ENCODE results near the gene UBE2L5. TPM values are rescaled to one million over a fixed set of nuclear protein-coding genes. Genes with fewer than 3 reads are reported as not detected.

Gene UBE2L5
- total and polyA plus RNA-seq, 2 of the 4 experiments (the other 2 are of a cell fraction), result 0.18 TPM; not detected in 1

DNA sequence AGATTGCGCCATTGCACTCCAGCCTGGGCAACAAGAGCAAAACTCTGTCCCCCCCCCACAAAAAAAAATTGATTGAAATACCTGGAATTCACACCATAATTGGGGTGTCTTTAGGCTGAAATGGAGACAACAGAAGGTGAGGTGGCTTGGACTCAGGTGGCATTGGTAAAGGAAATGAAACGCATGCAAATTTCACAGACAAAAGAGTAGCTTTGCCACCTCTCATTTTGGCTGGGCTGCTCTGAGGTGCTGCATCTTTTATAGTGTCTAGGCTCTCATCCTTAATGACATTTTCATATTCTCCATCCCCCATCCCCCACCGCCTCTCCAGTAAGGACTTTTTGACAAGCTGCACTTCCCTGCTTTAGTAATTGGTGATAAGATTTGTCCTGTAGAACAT lies 6.9 kb downstream of the UBE2L5 start:
- no peak overlapping the region for H3K4me3 ChIP-seq (ENCODE audit: insufficient read depth, low read depth, low read length)
- no TSS peak for BruUV-seq (replicated peaks)
- no peaks in the 10 kb centered on the region for H3K9me3 ChIP-seq (ENCODE audit: control insufficient read depth, insufficient read depth, low read length)
- no peaks in the 10 kb centered on the region for H4K20me1 ChIP-seq (ENCODE audit: insufficient read depth, low read length)
- DNase-seq (no peak), ATAC-seq (ENCODE audit: low read depth) (no peak)
- H3K9ac ChIP-seq (ENCODE audit: low read depth, low read length), result no peak overlapping the region
- H3K27ac ChIP-seq (ENCODE audit: insufficient read depth, low read length), result no peak overlapping the region
- no peak overlapping the region for H4K91ac ChIP-seq (ENCODE audit: insufficient read depth, low read depth, low read length)
- dilution Hi-C loops (cut with HindIII; ENCODE audit: low sequenced_read_pairs, unreplicated experiment), result no loop called here
- H2AFZ ChIP-seq (replicated peaks; ENCODE audit: low read length, poor library complexity), result no peak overlapping the region
- H2BK20ac ChIP-seq (ENCODE audit: low read depth, low read length), result peak overlapping the region; percentile 22; the same call in 1 of the 2 replicates
- H3K14ac ChIP-seq (replicated peaks; ENCODE audit: low read depth, low read length), result no peak overlapping the region
- peak overlapping the region in 1 of 2 experiments; percentile 12; a peak in 1 of 4 replicates for H4K8ac ChIP-seq (ENCODE audit: low read depth in 2 of 2, low read length in 2 of 2)
- H2AK5ac ChIP-seq (ENCODE audit: low read depth, low read length), result peak overlapping the region; percentile 32
- H2BK5ac ChIP-seq (ENCODE audit: low read depth, low read length, poor library complexity, severe bottlenecking), result no peak overlapping the region
- H3K4ac ChIP-seq (ENCODE audit: low read depth, low read length), result peak overlapping the region; percentile 17; the same call in 1 of the 2 replicates
- H4K5ac ChIP-seq (ENCODE audit: low read depth, low read length), result no peak overlapping the region
- H2BK120ac ChIP-seq (ENCODE audit: low read depth, low read length), result peak overlapping the region; percentile 30; the same call in 1 of the 2 replicates
- H3K56ac ChIP-seq (ENCODE audit: extremely low read depth, insufficient read depth, low read length), result no peak overlapping the region
- no peak overlapping the region for H3K4me2 ChIP-seq (ENCODE audit: low read depth, low read length)
- H2AK9ac ChIP-seq (replicated peaks; ENCODE audit: low read depth, low read length, poor library complexity), result no peak overlapping the region
- H3K79me1 ChIP-seq (ENCODE audit: low read depth in 1 of 2, low read length in 2 of 2), result no peaks in the 10 kb centered on the region
- H3K4me1 ChIP-seq (ENCODE audit: control insufficient read depth, insufficient read depth, low read length), result peaks cover 3% of the 10 kb centered on the region
- ChIA-PET POLR2A (ENCODE audit: unreplicated experiment) (no interaction called here), CTCF (interaction anchor here (1.2 kb wide), 1 partner anchor 33 kb away, joined by 10 read pairs; no protein-coding TSS in a partner anchor)
- peak overlapping the region; percentile 51; the same call in 2 of the 3 replicates for H2BK15ac ChIP-seq (ENCODE audit: low read depth, low read length)
- H3K36me3 ChIP-seq (ENCODE audit: control insufficient read depth, insufficient read depth, low read length), result no peaks in the 10 kb centered on the region
- H3K9me1 ChIP-seq (ENCODE audit: insufficient read depth, low read length), result peaks cover 6% of the 10 kb centered on the region
- in situ Hi-C loops (cut with MboI; ENCODE audit: low sequenced_read_pairs), result no loop called here
- no peaks in the 10 kb centered on the region for H3K27me3 ChIP-seq (ENCODE audit: control insufficient read depth, insufficient read depth, low read length)
- H3K23ac ChIP-seq (ENCODE audit: low read depth, low read length), result no peak overlapping the region
- H3K18ac ChIP-seq (ENCODE audit: low read depth, low read length), result no peak overlapping the region
- TF ChIP-seq FOS (IDR thresholded peaks at IDR 0.05; ENCODE audit: low read depth, low read length) (no peak), MAZ (IDR thresholded peaks at IDR 0.05; ENCODE audit: borderline replicate concordance, low read depth, low read length) (no peak), CHD1 (IDR thresholded peaks at IDR 0.05; ENCODE audit: low read depth, low read length) (no peak), CEBPB (IDR thresholded peaks at IDR 0.05; ENCODE audit: low read depth, low read length) (no peak), RCOR1 (IDR thresholded peaks at IDR 0.05; ENCODE audit: insufficient replicate concordance, low read length) (no peak), MXI1 (IDR thresholded peaks at IDR 0.05; ENCODE audit: borderline replicate concordance, low read depth, low read length) (no peak), MAFK (IDR thresholded peaks at IDR 0.05; ENCODE audit: low read depth, low read length) (no peak), RFX5 (IDR thresholded peaks at IDR 0.05; ENCODE audit: low read depth, low read length) (no peak), POLR2A (IDR thresholded peaks at IDR 0.05; ENCODE audit: low read depth, low read length) (no peak)
- TF ChIP-seq, protein P1, sequence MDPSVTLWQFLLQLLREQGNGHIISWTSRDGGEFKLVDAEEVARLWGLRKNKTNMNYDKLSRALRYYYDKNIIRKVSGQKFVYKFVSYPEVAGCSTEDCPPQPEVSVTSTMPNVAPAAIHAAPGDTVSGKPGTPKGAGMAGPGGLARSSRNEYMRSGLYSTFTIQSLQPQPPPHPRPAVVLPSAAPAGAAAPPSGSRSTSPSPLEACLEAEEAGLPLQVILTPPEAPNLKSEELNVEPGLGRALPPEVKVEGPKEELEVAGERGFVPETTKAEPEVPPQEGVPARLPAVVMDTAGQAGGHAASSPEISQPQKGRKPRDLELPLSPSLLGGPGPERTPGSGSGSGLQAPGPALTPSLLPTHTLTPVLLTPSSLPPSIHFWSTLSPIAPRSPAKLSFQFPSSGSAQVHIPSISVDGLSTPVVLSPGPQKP (IDR thresholded peaks at IDR 0.05; ENCODE audit: borderline replicate concordance, low read depth, low read length), result no peak
- TF ChIP-seq, protein P2, sequence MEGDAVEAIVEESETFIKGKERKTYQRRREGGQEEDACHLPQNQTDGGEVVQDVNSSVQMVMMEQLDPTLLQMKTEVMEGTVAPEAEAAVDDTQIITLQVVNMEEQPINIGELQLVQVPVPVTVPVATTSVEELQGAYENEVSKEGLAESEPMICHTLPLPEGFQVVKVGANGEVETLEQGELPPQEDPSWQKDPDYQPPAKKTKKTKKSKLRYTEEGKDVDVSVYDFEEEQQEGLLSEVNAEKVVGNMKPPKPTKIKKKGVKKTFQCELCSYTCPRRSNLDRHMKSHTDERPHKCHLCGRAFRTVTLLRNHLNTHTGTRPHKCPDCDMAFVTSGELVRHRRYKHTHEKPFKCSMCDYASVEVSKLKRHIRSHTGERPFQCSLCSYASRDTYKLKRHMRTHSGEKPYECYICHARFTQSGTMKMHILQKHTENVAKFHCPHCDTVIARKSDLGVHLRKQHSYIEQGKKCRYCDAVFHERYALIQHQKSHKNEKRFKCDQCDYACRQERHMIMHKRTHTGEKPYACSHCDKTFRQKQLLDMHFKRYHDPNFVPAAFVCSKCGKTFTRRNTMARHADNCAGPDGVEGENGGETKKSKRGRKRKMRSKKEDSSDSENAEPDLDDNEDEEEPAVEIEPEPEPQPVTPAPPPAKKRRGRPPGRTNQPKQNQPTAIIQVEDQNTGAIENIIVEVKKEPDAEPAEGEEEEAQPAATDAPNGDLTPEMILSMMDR (conservative IDR thresholded peaks at IDR 0.05; ENCODE audit: low read depth, low read length), result no peak
- TF ChIP-seq, protein P3, sequence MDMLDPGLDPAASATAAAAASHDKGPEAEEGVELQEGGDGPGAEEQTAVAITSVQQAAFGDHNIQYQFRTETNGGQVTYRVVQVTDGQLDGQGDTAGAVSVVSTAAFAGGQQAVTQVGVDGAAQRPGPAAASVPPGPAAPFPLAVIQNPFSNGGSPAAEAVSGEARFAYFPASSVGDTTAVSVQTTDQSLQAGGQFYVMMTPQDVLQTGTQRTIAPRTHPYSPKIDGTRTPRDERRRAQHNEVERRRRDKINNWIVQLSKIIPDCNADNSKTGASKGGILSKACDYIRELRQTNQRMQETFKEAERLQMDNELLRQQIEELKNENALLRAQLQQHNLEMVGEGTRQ (IDR thresholded peaks at IDR 0.05; ENCODE audit: low read depth, low read length), result no peak
- whole genome bisulfite sequencing, 2 experiments (ENCODE audit: extremely low coverage in 2 of 2, insufficient read length in 1 of 2), result no CpG with 5 or more reads among the region's 3 CpGs
- intact Hi-C loops (cut with micrococcal nuclease), result no loop called here
